Ishikawa (cell line): ENCODE measurements around the gene ASB13.

ENCODE experiments used
- CEBPB ChIP-seq: IDR thresholded peaks from 2 replicates; pipeline ENCODE4 v1.6.1; 2012
- CREB1 ChIP-seq: IDR thresholded peaks from 2 replicates; pipeline ENCODE4 v1.6.1; 2012; ENCODE audit warnings: low read depth
- EGR1 ChIP-seq: IDR thresholded peaks from 2 replicates; pipeline ENCODE4 v1.6.1; 2012
- EP300 ChIP-seq: IDR thresholded peaks from 2 replicates; pipeline ENCODE4 v1.6.1; 2012; ENCODE audit warnings: borderline replicate concordance
- FOXM1 ChIP-seq: IDR thresholded peaks from 2 replicates; pipeline ENCODE4 v1.6.1; 2012; ENCODE audit warnings: low read depth, borderline replicate concordance
- NFIC ChIP-seq: IDR thresholded peaks from 2 replicates; pipeline ENCODE4 v1.6.1; 2012
- RAD21 ChIP-seq: IDR thresholded peaks from 2 replicates; pipeline ENCODE4 v1.6.1; 2012; ENCODE audit warnings: low read depth
- TAF1 ChIP-seq: IDR thresholded peaks from 2 replicates; pipeline ENCODE4 v1.6.1; 2012; ENCODE audit warnings: low read depth, mild to moderate bottlenecking
- TCF12 ChIP-seq: IDR thresholded peaks from 2 replicates; pipeline ENCODE4 v1.6.1; 2012; ENCODE audit warnings: low read depth
- TEAD4 ChIP-seq: IDR thresholded peaks from 2 replicates; pipeline ENCODE4 v1.6.1; 2012
- YY1 ChIP-seq: IDR thresholded peaks from 2 replicates; pipeline ENCODE4 v1.6.1; 2012; ENCODE audit warnings: low read depth
- ZBTB7A ChIP-seq: IDR thresholded peaks from 2 replicates; pipeline ENCODE4 v1.6.1; 2012; ENCODE audit warnings: low read depth
- TF ChIP-seq, protein P1 (sequence below): IDR thresholded peaks from 2 replicates; pipeline ENCODE4 v1.6.1; 2012
- TF ChIP-seq, protein P2 (sequence below): IDR thresholded peaks from 2 replicates; pipeline ENCODE4 v1.6.1; 2012; ENCODE audit warnings: low read depth, mild to moderate bottlenecking
- TF ChIP-seq, protein P3 (sequence below): IDR thresholded peaks from 2 replicates; pipeline ENCODE4 v1.6.1; 2012

The ASB13 gene

DNA sequence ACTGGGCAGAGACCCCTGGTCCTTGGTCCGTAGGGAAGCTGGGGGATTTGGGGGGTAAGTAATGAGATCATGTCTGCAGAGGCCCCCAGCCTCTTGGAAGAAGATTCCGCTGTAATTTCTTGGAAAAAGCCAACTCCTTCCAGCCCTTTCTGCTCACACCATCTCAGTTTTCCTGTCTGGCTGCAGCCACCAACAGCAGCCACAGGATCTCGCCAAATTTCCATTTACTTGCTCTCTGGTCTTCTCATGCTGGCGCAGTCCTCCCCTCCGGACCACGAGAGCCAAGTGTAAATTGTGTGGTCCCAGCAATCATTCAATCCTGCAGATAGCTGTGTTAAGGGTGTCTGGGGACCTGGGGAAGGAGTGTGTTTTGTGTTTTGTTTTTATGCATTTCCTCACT, 49.6 kb downstream of the ASB13 start:
- TF ChIP-seq EGR1: no peak
- TF ChIP-seq, protein P1, sequence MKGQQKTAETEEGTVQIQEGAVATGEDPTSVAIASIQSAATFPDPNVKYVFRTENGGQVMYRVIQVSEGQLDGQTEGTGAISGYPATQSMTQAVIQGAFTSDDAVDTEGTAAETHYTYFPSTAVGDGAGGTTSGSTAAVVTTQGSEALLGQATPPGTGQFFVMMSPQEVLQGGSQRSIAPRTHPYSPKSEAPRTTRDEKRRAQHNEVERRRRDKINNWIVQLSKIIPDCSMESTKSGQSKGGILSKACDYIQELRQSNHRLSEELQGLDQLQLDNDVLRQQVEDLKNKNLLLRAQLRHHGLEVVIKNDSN: no peak
- no peak for TF ChIP-seq YY1
- no peak for TF ChIP-seq RAD21
- no peak for TF ChIP-seq EP300
- no peak for TF ChIP-seq TEAD4
- TF ChIP-seq TCF12: no peak

DNA sequence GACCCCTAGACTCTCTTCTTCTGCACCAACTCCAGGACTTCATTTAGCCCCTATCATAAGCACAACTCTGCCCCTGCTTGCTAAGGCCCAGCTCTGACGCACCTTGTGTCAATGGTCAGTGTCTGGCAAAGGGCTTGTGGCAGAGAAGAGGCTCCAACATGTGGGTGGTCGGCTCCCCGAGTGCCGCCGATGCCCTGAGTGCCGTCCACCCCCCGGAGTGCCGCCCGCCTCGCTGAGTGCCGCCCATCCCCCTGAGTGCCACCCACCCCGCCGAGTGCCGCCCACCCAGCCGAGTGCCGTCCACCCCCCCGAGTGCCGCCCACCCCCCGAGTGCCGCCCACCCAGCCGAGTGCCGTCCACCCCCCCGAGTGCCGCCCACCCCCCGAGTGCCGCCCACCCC, 50.3 kb downstream of the ASB13 start:
- TF ChIP-seq TCF12 (no peak), EP300 (no peak), RAD21 (no peak), CREB1 (no peak), ZBTB7A (no peak), EGR1 (no peak), FOXM1 (no peak), NFIC (no peak), TAF1 (no peak), YY1 (no peak), TEAD4 (no peak), CEBPB (no peak)
- TF ChIP-seq, protein P2, sequence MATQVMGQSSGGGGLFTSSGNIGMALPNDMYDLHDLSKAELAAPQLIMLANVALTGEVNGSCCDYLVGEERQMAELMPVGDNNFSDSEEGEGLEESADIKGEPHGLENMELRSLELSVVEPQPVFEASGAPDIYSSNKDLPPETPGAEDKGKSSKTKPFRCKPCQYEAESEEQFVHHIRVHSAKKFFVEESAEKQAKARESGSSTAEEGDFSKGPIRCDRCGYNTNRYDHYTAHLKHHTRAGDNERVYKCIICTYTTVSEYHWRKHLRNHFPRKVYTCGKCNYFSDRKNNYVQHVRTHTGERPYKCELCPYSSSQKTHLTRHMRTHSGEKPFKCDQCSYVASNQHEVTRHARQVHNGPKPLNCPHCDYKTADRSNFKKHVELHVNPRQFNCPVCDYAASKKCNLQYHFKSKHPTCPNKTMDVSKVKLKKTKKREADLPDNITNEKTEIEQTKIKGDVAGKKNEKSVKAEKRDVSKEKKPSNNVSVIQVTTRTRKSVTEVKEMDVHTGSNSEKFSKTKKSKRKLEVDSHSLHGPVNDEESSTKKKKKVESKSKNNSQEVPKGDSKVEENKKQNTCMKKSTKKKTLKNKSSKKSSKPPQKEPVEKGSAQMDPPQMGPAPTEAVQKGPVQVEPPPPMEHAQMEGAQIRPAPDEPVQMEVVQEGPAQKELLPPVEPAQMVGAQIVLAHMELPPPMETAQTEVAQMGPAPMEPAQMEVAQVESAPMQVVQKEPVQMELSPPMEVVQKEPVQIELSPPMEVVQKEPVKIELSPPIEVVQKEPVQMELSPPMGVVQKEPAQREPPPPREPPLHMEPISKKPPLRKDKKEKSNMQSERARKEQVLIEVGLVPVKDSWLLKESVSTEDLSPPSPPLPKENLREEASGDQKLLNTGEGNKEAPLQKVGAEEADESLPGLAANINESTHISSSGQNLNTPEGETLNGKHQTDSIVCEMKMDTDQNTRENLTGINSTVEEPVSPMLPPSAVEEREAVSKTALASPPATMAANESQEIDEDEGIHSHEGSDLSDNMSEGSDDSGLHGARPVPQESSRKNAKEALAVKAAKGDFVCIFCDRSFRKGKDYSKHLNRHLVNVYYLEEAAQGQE: no peak
- TF ChIP-seq, protein P1: no peak
- TF ChIP-seq, protein P3, sequence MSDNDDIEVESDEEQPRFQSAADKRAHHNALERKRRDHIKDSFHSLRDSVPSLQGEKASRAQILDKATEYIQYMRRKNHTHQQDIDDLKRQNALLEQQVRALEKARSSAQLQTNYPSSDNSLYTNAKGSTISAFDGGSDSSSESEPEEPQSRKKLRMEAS: no peak

DNA sequence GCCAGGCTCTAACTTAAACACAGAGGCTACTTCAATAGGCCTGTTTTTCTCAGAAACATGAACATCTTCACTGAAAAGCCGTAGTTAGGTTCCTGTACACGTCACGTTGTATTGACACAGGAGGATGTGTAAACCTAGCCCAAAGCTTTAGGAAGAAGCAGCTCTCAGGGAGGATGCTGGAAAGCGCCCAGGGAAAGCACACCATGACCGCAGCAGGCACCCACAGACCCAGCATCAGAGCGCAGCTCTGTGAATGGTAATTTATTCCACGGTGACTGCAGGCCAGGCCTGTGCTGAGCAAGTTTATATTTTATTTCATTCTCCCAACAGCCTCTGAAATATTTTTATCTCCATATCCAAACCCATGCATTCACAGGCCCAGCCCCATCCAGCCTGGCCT, 51.1 kb downstream of the ASB13 start:
- TF ChIP-seq TCF12 (no peak), NFIC (no peak), YY1 (no peak), TAF1 (no peak)
- TF ChIP-seq, protein P2: no peak

DNA sequence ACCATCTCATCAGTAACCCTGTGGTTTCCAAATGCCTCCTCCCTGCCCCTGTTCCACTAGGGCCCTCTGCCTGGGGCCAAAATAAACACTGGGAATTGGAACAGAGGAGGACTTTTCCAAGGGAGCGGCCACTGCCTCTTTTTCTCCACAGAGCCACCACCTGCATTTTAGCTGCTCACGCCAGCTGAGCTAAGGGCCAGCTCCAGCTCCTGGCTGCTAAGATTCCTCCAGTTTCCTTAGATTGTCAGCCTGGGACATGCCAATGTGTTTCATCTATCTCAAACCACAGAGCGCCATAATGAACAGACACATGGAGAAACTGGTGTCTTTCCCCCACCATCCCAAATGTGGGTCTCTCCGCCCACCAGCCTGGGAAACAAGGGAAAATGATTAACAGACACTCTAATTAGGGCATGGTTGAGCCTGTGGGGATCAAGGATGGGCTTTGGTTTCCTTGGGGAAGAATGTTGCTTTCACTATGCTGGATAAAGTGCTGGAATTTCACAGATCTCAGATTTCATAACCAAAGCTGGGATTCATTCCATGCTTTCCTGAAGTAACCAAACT, 52.2 kb downstream of the ASB13 start:
- no peak for TF ChIP-seq EGR1
- TF ChIP-seq EP300: no peak
- no peak for TF ChIP-seq FOXM1
- TF ChIP-seq TEAD4: no peak
- TF ChIP-seq TCF12: no peak
- TF ChIP-seq NFIC: no peak
- TF ChIP-seq, protein P3: no peak
- TF ChIP-seq, protein P2: no peak
- no peak for TF ChIP-seq CEBPB
- TF ChIP-seq TAF1: no peak

DNA sequence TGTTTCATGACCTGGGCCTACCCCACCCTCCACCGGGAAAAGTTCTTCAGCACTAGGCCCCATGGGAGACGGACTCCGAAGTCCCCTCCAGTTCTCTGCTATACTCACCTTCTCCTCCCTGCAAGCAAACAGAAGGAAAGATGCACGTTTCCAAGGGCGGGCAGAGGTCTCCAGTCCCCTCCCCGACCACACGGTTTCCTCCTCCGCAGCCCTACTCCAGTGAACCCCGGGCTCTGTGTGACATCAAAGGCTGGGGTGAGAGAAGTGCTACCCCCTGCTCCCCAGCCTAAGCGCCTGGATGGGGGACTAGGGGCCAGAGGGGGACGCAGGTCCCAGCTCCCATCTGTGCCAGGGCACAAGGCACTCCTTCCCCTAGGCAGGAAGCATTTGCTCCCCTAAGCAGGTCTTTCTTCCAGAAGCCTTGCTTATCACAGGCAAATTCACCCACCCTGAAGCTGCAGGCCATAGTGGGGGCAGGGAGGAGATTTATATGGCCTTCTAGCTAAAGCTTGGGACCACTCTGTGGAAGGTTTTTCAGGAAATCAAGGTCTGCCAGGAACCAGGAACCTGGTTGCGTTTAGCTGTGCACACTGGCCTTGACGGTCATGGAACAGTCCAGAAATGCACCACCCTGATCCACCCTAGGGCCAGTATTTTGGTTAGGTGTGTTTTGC, 52.8 kb downstream of the ASB13 start:
- no peak for TF ChIP-seq EP300
